Stimulated activated CD8-positive, alpha-beta memory T cell treated with anti-CD3 and anti-CD28 coated beads, Interleukin-2, amount 100 ng/mL, for 48 hours (primary cell): ENCODE results near the gene SMCHD1.
"Not testable (repeated sequence)": the region's sequence is repeated elsewhere in the genome, so short reads cannot be mapped to it uniquely, and the experiment has no call there.

ENCODE experiments used
- DNase-seq, 2 donors: peaks; one replicate each; pipeline ENCODE4 v3.0.0-alpha.2; 2020; ENCODE audit warnings: low read depth in 2 of 2

SMCHD1 gene

GRCh38 chr18:2716394-2717326, 61.1 kb downstream of the SMCHD1 start:
- no peak for DNase-seq

DNA sequence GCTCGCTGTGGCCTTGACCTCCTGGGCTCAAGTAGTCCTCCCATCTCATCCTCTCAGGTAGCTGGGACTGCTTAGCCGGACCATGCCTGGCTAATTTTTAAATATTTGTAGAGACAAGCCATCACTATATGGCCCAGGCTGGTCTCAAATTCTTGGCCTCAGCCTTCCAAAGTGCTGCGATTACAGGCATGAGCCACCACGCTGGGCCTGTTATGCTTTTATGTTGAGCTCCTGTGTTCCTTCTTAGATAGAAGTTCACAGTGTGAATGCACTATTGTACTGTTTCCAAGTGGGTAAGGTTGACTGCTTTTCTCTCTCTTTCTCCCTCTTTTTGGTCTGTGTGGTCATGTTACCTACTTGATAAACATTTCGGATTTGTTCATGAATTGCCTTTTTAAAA, 61.9 kb downstream of the SMCHD1 start:
- DNase-seq = no peak

DNA sequence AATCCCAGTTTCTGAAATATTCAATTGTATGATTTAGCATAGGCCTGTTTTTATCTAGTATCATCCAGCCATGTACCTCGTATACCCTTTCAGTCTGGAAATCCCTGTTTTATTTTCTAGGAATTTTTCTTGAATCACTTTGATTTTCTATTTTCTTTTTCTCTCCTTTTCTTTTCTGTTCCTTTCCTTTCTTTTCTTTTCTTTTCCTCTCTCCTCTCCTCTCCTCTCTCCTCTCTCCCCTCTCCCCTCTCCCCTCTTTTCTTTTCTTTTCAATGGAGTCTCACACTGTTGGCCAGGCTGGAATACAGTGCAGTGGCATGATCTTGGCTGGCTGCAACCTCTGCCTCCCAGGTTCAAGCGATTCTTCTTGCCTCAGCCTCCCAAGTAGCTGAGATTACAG, 63.5 kb downstream of the SMCHD1 start:
- no peak for DNase-seq

GRCh38 chr18:2723207-2723606, 67.7 kb downstream of the SMCHD1 start:
- DNase-seq = no peak

GRCh38 chr18:2729757-2730156, 74.2 kb downstream of the SMCHD1 start:
- DNase-seq = no peak

GRCh38 chr18:2736823-2737222, 81.3 kb downstream of the SMCHD1 start:
- no peak for DNase-seq

- DNase-seq = not testable (repeated sequence)
Measured at GRCh38 chr18:2740082-2740481, 84.6 kb downstream of the SMCHD1 start.

GRCh38 chr18:2746274-2746673, 90.7 kb downstream of the SMCHD1 start:
- no peak for DNase-seq

- no peak for DNase-seq
Measured at GRCh38 chr18:2758309-2758708, 102.8 kb downstream of the SMCHD1 start.

- no peak for DNase-seq
Measured at GRCh38 chr18:2774669-2775068, 119.1 kb downstream of the SMCHD1 start.

DNA sequence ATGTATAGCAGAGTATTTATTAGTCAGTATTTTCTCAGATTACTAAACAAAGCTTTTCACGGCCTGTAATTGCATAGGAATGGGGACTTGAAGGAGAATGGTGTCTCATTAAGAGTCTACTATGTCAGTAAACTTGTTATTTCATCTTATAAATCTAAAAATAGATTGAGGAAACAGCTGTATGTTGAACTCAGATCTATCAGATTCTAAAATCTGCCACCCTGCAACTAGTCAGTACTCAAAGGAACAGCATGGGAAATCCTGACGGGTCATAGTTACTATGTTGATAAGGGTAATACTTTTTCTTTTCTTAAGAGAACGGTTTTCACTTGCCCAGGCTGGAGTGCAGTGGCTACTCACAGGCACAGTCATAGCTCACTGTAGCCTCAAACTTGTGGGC, 121.1 kb downstream of the SMCHD1 start:
- DNase-seq = no peak

GRCh38 chr18:2777241-2777640, 121.7 kb downstream of the SMCHD1 start:
- no peak for DNase-seq

DNA sequence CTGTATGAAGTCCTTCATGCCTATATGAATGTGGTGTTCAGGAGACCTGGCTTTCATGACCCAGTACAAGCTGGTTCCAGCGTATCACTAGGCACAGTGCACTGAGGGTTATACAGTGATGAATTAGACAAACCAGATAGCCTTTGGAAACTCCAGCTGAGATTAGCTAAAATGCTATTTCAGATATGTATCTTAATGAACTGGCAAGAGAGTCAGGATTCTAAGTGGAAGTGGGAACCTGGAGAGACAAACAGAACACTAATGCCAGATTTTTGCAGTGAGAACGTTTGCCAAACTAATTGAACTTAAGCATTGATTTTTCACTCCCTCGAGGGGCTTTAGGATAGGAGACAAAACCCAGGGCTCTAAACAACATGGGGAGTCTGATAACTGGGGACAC, 125.2 kb downstream of the SMCHD1 start:
- no peak for DNase-seq

GRCh38 chr18:2787225-2787624, 131.7 kb downstream of the SMCHD1 start:
- no peak for DNase-seq

DNA sequence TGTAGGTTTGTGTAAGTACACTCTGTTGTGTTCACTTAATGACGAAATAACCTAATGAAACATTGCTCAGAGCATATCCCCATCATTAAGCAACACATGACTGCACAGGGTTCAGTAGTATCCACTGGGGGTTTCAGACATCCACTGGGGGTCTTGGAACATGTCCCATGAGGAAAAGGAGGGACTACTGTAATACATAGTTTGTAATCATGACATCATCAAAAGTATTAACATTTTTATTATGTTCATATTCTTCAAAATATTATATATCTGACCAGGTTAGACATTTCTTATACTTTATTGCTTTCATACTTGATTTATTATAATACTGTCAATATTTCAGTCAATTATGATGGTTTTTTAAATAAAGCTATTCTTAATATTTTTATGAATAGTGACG, 136.9 kb downstream of the SMCHD1 start:
- no peak for DNase-seq

DNA sequence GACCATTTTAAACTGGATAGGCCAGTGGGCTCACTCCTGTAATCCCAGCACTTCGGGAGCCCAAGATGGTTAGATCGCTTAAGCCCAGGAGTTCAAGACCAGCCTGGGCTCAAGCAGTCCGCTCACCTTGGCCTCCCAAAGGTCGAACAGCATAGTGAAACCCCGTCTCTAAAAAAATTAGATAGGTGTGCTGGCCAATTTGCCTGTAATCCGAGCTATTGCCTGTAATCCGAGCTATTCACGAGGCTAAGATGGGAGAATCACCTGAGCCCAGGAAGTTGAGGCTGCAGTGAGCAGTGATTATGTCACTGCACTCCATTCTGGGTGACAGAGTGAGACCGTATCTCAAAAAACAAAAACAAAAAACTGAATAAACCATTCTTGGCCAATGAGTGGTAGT, 138.6 kb downstream of the SMCHD1 start:
- DNase-seq = no peak

DNA sequence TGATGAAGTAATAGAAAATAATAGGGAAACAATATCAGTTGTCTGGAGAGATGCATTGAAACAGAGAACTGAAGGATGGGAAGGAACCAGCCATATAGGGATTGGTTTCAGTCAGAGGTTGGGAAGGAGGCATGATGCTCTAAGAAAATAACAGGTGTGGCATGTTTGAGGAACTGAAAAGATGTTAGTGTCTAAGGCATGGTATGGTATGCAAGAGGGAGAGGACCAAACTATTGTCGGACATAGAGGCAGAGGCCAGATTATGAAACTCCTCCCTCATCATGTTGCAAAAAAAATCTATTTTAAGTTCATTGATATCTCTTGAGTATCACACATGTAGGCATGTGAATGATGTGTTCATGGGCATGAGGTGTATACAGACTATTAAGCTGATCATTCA, 142.4 kb downstream of the SMCHD1 start:
- no peak for DNase-seq

DNA sequence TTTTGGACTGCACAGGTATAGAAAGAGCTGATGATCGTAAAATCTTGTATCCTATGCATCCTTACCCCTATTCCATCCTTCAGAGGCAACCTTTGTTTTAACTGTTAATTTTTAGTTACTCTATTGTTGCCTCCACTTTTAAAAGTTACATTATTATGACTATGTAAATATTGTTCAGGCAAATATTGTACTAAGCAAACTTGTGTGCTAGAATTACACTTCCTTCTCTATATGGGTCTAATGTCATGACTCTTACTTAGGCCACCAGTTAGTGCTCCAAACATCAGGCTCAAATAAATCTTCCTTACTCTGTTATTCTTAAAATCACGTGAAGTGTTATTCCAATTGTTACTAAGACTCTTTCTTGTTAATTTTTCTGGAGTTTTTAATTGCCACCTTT, 143.8 kb downstream of the SMCHD1 start:
- DNase-seq = no peak

DNA sequence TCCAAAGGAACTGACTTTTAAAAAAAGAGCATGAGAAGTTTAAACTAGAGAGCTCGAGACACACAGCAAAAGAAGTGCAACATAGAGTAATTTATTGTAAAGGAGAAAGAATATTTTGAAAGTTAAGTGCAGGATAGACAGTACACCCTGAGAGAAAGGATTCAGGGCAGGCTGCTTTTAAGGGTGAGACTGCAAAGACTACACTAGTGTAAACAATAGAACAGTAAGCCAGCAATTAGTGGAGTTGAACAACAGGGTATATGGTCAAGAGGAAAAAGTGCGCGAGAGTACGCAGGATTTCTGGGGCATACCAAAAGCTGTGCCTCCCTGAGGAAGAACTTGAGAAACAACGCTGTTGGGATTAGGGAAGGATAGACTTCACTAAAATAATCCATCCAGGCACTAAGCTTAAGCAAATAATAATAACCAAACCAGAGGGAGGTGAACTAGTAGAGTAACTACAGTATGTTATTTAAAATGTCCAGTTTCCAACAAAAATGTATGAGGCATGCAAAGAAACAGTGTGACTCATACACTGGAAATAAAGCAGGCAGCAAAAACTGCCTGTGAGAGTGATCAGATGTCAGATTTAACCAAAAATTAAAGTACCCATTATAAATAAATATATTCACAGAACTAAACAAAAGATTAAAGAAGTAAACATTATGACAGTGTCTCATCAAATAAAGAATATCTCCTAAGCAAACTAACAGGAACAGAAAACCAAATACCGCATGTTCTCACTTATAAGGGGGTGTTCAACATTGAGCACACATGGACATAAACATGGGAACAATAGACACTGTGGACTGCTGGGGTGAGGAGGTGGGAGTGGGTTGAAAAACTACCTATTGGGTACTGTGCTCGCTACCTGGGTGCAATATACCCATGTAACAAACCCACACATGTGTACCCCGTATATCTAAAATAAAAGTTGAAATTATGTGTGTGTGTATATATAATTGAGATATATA, 150.7 kb downstream of the SMCHD1 start:
- DNase-seq = no peak

- DNase-seq = not testable (repeated sequence)
Measured at GRCh38 chr18:2808640-2809039, 153.1 kb downstream of the SMCHD1 start.

GRCh38 chr18:2809666-2810183, 154.2 kb downstream of the SMCHD1 start:
- DNase-seq = not testable (repeated sequence)

- DNase-seq = no peak
Measured at GRCh38 chr18:2811416-2811815, 155.9 kb downstream of the SMCHD1 start.
